SH-SY5Y (cell line): Measurements from ENCODE around the gene TOB2.

Source experiments
- GATA2 ChIP-seq: IDR thresholded peaks from 2 replicates; pipeline ENCODE4 v1.6.1; 2011; ENCODE audit warnings: mild to moderate bottlenecking, low read depth, low read length
- GATA3 ChIP-seq: IDR thresholded peaks from 2 replicates; pipeline ENCODE4 v1.6.1; 2011; ENCODE audit warnings: low read depth, mild to moderate bottlenecking, low read length, moderate library complexity

DNA sequence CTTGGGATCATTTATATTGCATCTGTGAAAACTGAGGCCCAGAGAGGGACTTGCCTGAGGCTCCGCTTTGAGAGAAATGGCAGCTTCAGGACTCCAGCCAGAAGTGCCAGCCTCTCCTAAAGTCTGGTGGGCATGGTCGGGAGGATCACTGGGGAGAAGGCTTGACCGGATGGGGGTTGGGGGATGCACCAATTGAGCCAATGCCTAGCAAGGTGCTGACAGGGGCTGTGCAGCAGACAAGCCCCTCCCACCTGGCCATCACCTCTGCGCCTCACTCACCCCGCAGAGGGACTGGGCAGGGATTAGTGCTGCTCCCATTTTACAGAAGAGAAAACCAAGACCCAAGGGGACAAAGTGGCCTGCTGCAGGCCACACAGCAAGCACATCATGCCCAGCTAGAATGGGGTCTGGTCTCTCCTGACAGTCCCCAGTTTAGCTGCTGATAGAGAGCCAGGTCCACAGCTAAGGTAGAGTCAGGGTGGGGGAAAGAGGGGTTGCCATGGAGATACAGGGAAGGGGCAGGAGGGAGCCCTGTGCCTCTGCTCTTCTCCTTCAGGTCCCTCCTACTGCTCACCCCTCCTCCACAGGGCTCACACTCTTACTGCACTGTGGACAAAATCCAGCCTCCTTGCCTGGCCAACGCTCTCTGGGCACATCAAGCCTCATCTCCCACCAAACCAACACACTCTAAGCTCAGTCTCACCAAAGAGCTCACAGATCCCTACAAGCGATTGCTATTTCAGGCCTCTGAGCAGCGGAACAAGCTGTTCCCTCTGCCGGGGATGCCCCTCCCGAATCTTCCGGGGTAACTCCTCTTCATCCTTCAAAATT, 35.4 kb downstream of the TOB2 start:
- TF ChIP-seq GATA2 (no peak), GATA3 (no peak)
